IPS-20b (cell line): ENCODE measurements around the gene TRAF7.
A peak's percentile ranks its signal among the peaks of the same experiment; 100 is the strongest.

ENCODE experiments used
- H3K27ac ChIP-seq: one replicate; pipeline ENCODE4 v1.5.1; 2013; ENCODE audit warnings: low read length
- H3K27me3 ChIP-seq: 2 replicates; pipeline ENCODE4 v1.6.1; 2013; ENCODE audit warnings: mild to moderate bottlenecking, low read length, inconsistent platforms; ENCODE audit not compliant: insufficient read depth
- H3K36me3 ChIP-seq: 2 replicates; pipeline ENCODE4 v1.6.1; 2013; ENCODE audit warnings: low read depth, mild to moderate bottlenecking, inconsistent platforms, low read length, moderate library complexity; ENCODE audit not compliant: insufficient read depth
- H3K4me1 ChIP-seq: 2 replicates; pipeline ENCODE4 v1.6.1; 2013; ENCODE audit warnings: mild to moderate bottlenecking, control low read depth, inconsistent platforms, low read length, moderate library complexity; ENCODE audit not compliant: insufficient read depth
- H3K4me3 ChIP-seq: 2 replicates; pipeline ENCODE4 v1.5.1; 2013; ENCODE audit warnings: mild to moderate bottlenecking, low read length, inconsistent platforms
- H3K9ac ChIP-seq: 2 replicates; pipeline ENCODE4 v1.6.1; 2013; ENCODE audit warnings: low read depth, mild to moderate bottlenecking, inconsistent platforms, low read length, moderate library complexity
- H3K9me3 ChIP-seq: 2 replicates; pipeline ENCODE4 v1.6.1; 2013; ENCODE audit warnings: mild to moderate bottlenecking, low read depth, low read length, inconsistent platforms; ENCODE audit not compliant: insufficient read depth

TRAF7 gene

GRCh38 chr16:2194166-2194834 is 38.7 kb downstream of the TRAF7 start:
- Histone ChIP-seq H3K9me3 (no peaks in the 10 kb centered on the region), H3K27me3 (peaks cover 40% of the 10 kb centered on the region), H3K4me1 (no peaks in the 10 kb centered on the region), H3K36me3 (no peaks in the 10 kb centered on the region), H3K27ac (no peak overlapping the region), H3K9ac (no peak overlapping the region), H3K4me3 (no peak overlapping the region)

- H3K4me3 ChIP-seq: peak overlapping the region; percentile 48; the same call in 1 of the 2 replicates
- no peaks in the 10 kb centered on the region for H3K9me3 ChIP-seq
- H3K9ac ChIP-seq: no peak overlapping the region
- no peaks in the 10 kb centered on the region for H3K36me3 ChIP-seq
- H3K27ac ChIP-seq: no peak overlapping the region
- H3K4me1 ChIP-seq: no peaks in the 10 kb centered on the region
- peaks cover 46% of the 10 kb centered on the region for H3K27me3 ChIP-seq
These were observed 39.3 kb downstream of the TRAF7 start for GRCh38 chr16:2194852-2195321.

- Histone ChIP-seq H3K9me3 (no peaks in the 10 kb centered on the region), H3K4me3 (peak overlapping the region; percentile 48; the same call in 1 of the 2 replicates), H3K9ac (no peak overlapping the region), H3K4me1 (no peaks in the 10 kb centered on the region), H3K27ac (no peak overlapping the region), H3K27me3 (peaks cover 52% of the 10 kb centered on the region), H3K36me3 (no peaks in the 10 kb centered on the region)
These were observed 40.0 kb downstream of the TRAF7 start for GRCh38 chr16:2195322-2196161.

- Histone ChIP-seq H3K4me1 (no peaks in the 10 kb centered on the region), H3K9me3 (no peaks in the 10 kb centered on the region), H3K27ac (no peak within 1 kb of the TSS), H3K27me3 (peaks cover 57% of the 10 kb centered on the region), H3K9ac (no peak within 1 kb of the TSS), H3K4me3 (peak within 1 kb of the TSS; percentile 51; the same call in 1 of the 2 replicates), H3K36me3 (no peaks in the 10 kb centered on the region)
These were observed 40.8 kb downstream of the TRAF7 start, which contains the start of gene CASKIN1 for GRCh38 chr16:2196162-2196980. CASKIN1 (minus strand) TSS chr16:2196605; CDS start chr16:2196432, 173 bp downstream.

GRCh38 chr16:2196981-2197511 is 41.5 kb downstream of the TRAF7 start:
- peak overlapping the region; percentile 51; the same call in 1 of the 2 replicates for H3K4me3 ChIP-seq
- peaks cover 61% of the 10 kb centered on the region for H3K27me3 ChIP-seq
- no peaks in the 10 kb centered on the region for H3K36me3 ChIP-seq
- no peak overlapping the region for H3K27ac ChIP-seq
- no peaks in the 10 kb centered on the region for H3K4me1 ChIP-seq
- H3K9ac ChIP-seq: no peak overlapping the region
- H3K9me3 ChIP-seq: no peaks in the 10 kb centered on the region

GRCh38 chr16:2197765-2198164 is 42.2 kb downstream of the TRAF7 start:
- H3K36me3 ChIP-seq: no peaks in the 10 kb centered on the region
- H3K9me3 ChIP-seq: no peaks in the 10 kb centered on the region
- no peak overlapping the region for H3K27ac ChIP-seq
- no peaks in the 10 kb centered on the region for H3K4me1 ChIP-seq
- H3K9ac ChIP-seq: no peak overlapping the region
- no peak overlapping the region for H3K4me3 ChIP-seq
- peaks cover 61% of the 10 kb centered on the region for H3K27me3 ChIP-seq

GRCh38 chr16:2198283-2198682 is 42.7 kb downstream of the TRAF7 start:
- H3K36me3 ChIP-seq: no peaks in the 10 kb centered on the region
- H3K27ac ChIP-seq: no peak overlapping the region
- peaks cover 61% of the 10 kb centered on the region for H3K27me3 ChIP-seq

GRCh38 chr16:2199095-2199494 is 43.5 kb downstream of the TRAF7 start:
- Histone ChIP-seq H3K4me3 (no peak overlapping the region), H3K36me3 (no peaks in the 10 kb centered on the region), H3K4me1 (no peaks in the 10 kb centered on the region), H3K9ac (no peak overlapping the region), H3K27me3 (peaks cover 61% of the 10 kb centered on the region), H3K9me3 (no peaks in the 10 kb centered on the region), H3K27ac (no peak overlapping the region)

More at GRCh38 chr16:2198283-2198682, 42.7 kb downstream of the TRAF7 start:
- no peaks in the 10 kb centered on the region for H3K9me3 ChIP-seq
- no peak overlapping the region for H3K9ac ChIP-seq
- H3K4me3 ChIP-seq: no peak overlapping the region
- H3K4me1 ChIP-seq: no peaks in the 10 kb centered on the region

GRCh38 chr16:2199621-2200139 is 44.1 kb downstream of the TRAF7 start:
- no peaks in the 10 kb centered on the region for H3K36me3 ChIP-seq
- no peak overlapping the region for H3K27ac ChIP-seq
- peaks cover 59% of the 10 kb centered on the region for H3K27me3 ChIP-seq
- H3K9ac ChIP-seq: no peak overlapping the region
- no peaks in the 10 kb centered on the region; the same call in 1 of the 2 replicates for H3K4me1 ChIP-seq
- H3K4me3 ChIP-seq: no peak overlapping the region
- H3K9me3 ChIP-seq: no peaks in the 10 kb centered on the region

- H3K9ac ChIP-seq: no peak overlapping the region
- H3K27me3 ChIP-seq: peaks cover 53% of the 10 kb centered on the region
- H3K36me3 ChIP-seq: no peaks in the 10 kb centered on the region
- H3K9me3 ChIP-seq: no peaks in the 10 kb centered on the region
- H3K4me1 ChIP-seq: no peaks in the 10 kb centered on the region; the same call in 1 of the 2 replicates
- H3K4me3 ChIP-seq: no peak overlapping the region
- no peak overlapping the region for H3K27ac ChIP-seq
These were observed 44.7 kb downstream of the TRAF7 start for GRCh38 chr16:2200313-2200712.
